T-helper 2 cell treated with Interferon-gamma antibody and Interleukin-4, amounts not matched to agents 5 μg/mL and 100 μg/mL, for 36 hours (primary cell): ENCODE data around the gene PPP1R15A.
"Not testable (repeated sequence)": the region's sequence is repeated elsewhere in the genome, so short reads cannot be mapped to it uniquely, and the experiment has no call there.

Experiments used
- DNase-seq: peaks from one replicate; pipeline ENCODE4 v3.0.0; 2021; ENCODE audit warnings: low spot score
- H3K27ac Mint-ChIP-seq: one replicate; pipeline ENCODE4 v1.8.0; 2021; ENCODE audit warnings: mild to moderate bottlenecking, mixed read lengths
- H3K27me3 Mint-ChIP-seq: one replicate; pipeline ENCODE4 v1.8.0; 2021; ENCODE audit warnings: low read depth, mixed read lengths
- H3K36me3 Mint-ChIP-seq: one replicate; pipeline ENCODE4 v1.8.0; 2021; ENCODE audit warnings: low read depth, mixed read lengths
- H3K4me1 Mint-ChIP-seq: one replicate; pipeline ENCODE4 v1.8.0; 2021; ENCODE audit warnings: low read depth, mixed read lengths
- H3K4me3 Mint-ChIP-seq: one replicate; pipeline ENCODE4 v1.8.0; 2022; ENCODE audit warnings: mild to moderate bottlenecking, moderate library complexity, mixed read lengths
- H3K9me3 Mint-ChIP-seq: one replicate; pipeline ENCODE4 v1.8.0; 2021; ENCODE audit warnings: mixed read lengths

Gene PPP1R15A

DNA sequence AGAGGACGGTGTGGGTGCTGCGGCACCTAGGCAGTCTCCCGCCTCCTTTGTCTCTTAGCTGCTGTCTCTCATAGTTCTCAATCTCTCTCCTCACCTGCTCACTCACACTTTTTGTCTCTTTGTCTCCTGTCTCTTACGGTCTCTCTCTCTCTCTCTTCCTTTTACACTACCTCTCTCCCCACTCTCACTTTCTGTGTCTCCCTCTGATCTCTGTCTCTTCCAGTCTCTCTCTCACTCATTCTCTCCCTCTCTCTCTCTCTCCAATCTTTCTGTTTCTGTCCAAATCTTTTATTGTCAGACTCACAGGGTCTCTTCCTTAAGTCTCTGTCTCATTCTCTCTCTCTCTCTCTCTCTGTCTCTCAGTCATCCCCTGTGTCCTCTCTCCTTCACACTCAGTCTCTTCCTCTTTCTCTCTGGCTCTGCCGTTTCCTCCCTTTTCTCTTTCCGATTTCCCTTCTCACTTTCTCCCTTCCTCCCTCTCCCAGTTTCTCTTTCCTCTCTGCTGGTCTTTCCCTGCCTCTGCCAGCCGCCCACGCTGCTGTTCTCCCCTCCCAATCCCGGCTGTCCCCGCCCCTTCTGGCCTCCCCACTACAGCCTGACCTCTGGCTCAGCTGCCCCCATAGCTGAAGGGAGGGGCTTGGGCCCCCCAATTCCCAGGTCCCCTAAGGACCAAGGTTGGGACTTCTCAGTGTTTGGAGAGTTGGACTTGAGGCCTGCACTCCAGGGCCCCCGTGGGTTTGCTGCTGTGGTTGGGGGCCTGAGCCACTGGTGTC is 3.9 kb upstream of the PPP1R15A start, which contains the start of gene PLEKHA4:
PLEKHA4 (minus strand) TSS at position 504 of the 773 bp plus-strand sequence. CDS start 997 bp downstream, outside the sequence.
- Mint-ChIP-seq H3K4me1 (peaks cover 14% of the 10 kb centered on the region), H3K36me3 (peaks cover 8% of the 10 kb centered on the region), H3K27me3 (peaks cover 5% of the 10 kb centered on the region), H3K9me3 (no peaks in the 10 kb centered on the region), H3K4me3 (no peak within 1 kb of the TSS), H3K27ac (no peak within 1 kb of the TSS)
- DNase-seq: no peak

DNA sequence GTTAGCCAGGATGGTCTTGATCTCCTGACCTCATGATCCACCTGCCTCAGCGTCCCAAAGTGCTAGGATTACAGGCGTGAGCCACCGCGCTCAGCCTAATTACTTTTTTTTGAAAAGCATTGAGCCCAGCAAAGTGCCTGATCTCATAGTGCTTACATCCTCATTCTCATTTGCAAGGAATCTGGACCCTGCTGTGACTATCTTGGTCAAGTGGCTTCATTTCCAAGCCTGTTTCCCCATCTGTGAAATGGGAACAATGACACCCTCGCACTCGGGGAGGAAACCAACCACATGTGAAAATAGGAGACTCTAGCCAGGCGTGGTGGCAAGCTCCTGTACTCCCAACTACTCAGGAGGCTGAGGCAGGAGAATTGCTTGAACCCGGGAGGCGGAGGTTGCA is 2.2 kb upstream of the PPP1R15A start:
- Mint-ChIP-seq H3K27me3 (peaks cover 5% of the 10 kb centered on the region), H3K27ac (no peak overlapping the region), H3K9me3 (no peaks in the 10 kb centered on the region), H3K4me3 (no peak overlapping the region), H3K4me1 (peaks cover 28% of the 10 kb centered on the region), H3K36me3 (peaks cover 25% of the 10 kb centered on the region)
- DNase-seq: no peak

DNA sequence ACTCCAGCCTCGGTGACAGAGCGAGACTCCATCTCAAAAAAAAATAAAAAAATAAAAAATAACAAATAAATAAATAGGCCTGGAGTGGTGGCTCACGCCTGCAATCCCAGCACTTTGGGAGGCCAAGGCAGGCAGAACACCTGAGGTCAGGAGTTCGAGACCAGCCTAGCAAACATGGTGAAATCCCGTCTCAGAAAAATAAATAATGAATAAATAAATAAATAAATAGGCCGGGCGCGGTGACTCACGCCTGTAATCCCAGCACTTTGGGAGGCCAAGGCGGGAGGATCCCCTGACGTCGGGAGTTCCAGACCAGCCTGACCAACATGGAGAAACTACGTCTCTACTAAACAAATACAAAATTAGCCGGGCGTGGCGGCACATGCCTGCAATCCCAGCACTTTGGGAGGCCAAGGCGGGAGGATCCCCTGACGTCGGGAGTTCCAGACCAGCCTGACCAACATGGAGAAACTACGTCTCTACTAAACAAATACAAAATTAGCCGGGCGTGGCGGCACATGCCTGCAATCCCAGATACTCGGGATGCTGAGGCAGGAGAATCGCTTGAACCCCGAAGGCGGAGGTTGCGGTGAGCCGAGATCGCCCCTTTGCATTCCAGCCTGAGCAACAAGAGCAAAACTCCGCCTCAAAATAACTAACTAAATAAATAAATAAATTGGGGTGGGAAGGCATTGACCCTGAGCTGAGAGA is 595 bp upstream of the PPP1R15A start:
- peak overlapping the region; percentile 100 for H3K27ac Mint-ChIP-seq
- H3K4me1 Mint-ChIP-seq: peaks cover 41% of the 10 kb centered on the region
- H3K4me3 Mint-ChIP-seq: peak overlapping the region; percentile 100
- H3K27me3 Mint-ChIP-seq, DNase-seq, H3K9me3 Mint-ChIP-seq: not testable (repeated sequence)
- H3K36me3 Mint-ChIP-seq: peaks cover 39% of the 10 kb centered on the region

DNA sequence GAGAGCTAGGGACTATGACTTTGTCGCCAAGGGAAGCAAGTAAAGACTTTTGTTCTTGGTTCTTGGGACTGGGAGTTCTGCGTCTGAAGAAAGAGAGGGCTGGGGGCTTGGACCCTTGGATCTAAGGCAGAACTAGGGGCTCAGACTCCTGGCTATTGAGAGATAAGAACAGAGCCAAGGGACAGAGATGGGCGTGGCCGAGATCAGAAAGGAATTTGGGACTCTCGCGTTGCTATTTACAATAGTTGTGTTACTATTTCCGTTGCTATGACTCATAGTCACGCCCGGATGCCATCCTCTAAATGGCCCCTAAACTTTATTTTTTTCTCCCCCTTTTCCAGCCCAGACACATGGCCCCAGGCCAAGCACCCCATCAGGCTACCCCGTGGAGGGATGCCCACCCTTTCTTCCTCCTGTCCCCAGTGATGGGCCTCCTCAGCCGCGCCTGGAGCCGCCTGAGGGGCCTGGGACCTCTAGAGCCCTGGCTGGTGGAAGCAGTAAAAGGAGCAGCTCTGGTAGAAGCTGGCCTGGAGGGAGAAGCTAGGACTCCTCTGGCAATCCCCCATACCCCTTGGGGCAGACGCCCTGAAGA is 759 bp downstream of the PPP1R15A start:
- Mint-ChIP-seq H3K9me3 (no peaks in the 10 kb centered on the region), H3K27ac (peak overlapping the region; percentile 100), H3K4me1 (peaks cover 43% of the 10 kb centered on the region), H3K36me3 (peaks cover 45% of the 10 kb centered on the region), H3K4me3 (peak overlapping the region; percentile 100), H3K27me3 (peaks cover 2% of the 10 kb centered on the region)
- peak; percentile 76 for DNase-seq

DNA sequence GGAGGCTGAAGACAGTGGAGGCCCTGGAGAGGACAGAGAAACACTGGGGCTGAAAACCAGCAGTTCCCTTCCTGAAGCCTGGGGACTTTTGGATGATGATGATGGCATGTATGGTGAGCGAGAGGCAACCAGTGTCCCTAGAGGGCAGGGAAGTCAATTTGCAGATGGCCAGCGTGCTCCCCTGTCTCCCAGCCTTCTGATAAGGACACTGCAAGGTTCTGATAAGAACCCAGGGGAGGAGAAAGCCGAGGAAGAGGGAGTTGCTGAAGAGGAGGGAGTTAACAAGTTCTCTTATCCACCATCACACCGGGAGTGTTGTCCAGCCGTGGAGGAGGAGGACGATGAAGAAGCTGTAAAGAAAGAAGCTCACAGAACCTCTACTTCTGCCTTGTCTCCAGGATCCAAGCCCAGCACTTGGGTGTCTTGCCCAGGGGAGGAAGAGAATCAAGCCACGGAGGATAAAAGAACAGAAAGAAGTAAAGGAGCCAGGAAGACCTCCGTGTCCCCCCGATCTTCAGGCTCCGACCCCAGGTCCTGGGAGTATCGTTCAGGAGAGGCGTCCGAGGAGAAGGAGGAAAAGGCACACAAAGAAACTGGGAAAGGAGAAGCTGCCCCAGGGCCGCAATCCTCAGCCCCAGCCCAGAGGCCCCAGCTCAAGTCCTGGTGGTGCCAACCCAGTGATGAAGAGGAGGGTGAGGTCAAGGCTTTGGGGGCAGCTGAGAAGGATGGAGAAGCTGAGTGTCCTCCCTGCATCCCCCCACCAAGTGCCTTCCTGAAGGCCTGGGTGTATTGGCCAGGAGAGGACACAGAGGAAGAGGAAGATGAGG is 1.5 kb downstream of the PPP1R15A start:
- H3K4me1 Mint-ChIP-seq: peaks cover 45% of the 10 kb centered on the region
- H3K36me3 Mint-ChIP-seq: peaks cover 51% of the 10 kb centered on the region
- H3K9me3 Mint-ChIP-seq: no peaks in the 10 kb centered on the region

DNA sequence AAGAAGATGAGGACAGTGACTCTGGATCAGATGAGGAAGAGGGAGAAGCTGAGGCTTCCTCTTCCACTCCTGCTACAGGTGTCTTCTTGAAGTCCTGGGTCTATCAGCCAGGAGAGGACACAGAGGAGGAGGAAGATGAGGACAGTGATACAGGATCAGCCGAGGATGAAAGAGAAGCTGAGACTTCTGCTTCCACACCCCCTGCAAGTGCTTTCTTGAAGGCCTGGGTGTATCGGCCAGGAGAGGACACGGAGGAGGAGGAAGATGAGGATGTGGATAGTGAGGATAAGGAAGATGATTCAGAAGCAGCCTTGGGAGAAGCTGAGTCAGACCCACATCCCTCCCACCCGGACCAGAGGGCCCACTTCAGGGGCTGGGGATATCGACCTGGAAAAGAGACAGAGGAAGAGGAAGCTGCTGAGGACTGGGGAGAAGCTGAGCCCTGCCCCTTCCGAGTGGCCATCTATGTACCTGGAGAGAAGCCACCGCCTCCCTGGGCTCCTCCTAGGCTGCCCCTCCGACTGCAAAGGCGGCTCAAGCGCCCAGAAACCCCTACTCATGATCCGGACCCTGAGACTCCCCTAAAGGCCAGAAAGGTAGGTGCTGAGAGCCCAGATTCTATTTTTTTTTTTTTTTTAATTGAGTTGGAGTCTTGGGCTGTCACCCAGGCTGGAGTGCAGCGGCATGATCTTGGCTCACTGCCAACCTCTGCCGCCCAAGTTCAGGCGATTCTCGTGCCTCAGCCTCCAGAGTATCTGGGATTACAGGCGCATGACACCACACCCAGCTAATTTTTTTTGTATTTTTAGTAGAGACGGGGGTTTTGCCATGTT is 2.3 kb downstream of the PPP1R15A start:
- Mint-ChIP-seq H3K4me3 (peak overlapping the region; percentile 100), H3K27me3 (no peaks in the 10 kb centered on the region), H3K9me3 (no peaks in the 10 kb centered on the region), H3K36me3 (peaks cover 53% of the 10 kb centered on the region), H3K4me1 (peaks cover 46% of the 10 kb centered on the region), H3K27ac (peak overlapping the region; percentile 100)
- peak; percentile 16 for DNase-seq

More for the DNA sequence above, 1.5 kb downstream of the PPP1R15A start:
- Mint-ChIP-seq H3K27ac (peak overlapping the region; percentile 100), H3K27me3 (no peaks in the 10 kb centered on the region), H3K4me3 (peak overlapping the region; percentile 100)
- peak; percentile 18 for DNase-seq

DNA sequence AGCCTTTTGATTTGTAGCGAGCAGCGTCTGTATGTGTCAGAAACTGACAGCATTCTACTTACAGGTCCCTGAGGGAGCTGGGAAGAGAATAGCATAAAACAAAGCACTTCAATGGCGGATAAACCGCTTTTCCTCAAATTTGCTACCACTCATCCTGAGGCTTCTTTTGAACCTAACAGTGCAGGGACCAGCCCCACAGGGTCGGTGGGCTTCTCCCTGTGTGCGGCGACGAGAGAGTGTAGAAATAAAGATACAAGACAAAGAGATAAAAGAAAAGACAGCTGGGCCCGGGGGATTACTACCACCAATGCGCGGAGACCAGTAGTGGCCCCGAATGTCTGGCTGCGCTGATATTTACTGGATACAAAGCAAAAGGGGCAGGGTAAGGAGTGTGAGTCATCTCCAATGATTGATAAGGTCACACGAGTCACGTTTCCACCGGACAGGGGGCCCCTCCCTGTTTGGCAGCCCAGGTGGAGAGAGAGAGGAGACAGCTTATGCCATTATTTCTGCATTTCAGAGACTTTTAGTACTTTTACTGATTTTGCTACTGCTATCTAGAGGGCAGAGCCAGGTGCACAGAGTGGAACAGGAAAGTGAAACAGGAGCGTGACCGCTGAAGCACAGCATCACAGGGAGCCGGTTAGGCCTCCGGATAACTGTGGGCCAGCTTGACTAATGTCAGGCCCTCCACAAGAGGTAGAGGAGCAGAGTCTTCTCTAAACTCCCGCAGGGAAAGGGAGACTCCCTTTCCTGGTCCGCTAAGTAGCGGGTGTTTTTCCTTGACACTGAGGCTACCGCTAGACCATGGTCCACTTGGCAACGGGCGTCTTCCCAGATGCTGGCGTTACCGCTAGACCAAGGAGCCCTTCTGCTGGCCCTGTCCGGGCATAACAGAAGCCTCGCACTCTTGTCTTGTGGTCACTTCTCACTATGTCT is 4.1 kb downstream of the PPP1R15A start:
- H3K27ac Mint-ChIP-seq: peak overlapping the region; percentile 100
- H3K4me3 Mint-ChIP-seq: peak overlapping the region; percentile 100
- not testable (repeated sequence) for H3K27me3 Mint-ChIP-seq, H3K9me3 Mint-ChIP-seq
- peak; percentile 49 for DNase-seq
- peaks cover 54% of the 10 kb centered on the region for H3K36me3 Mint-ChIP-seq
- peaks cover 46% of the 10 kb centered on the region for H3K4me1 Mint-ChIP-seq

DNA sequence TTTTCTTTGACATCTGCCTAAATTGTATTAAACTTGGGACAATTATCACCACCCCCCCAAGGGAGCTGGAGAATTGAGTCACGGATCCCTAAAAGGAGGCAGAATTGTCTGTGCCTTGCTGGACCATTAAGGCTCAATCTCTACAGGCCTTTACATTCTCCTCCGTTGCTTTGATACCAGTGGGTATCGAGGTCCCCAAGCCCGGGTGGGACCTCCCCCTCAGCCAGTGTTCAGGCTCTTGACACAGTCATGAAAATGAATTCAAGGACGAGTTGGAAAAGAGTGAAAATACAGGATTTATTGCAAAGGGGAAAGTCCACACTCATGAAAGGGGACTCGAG is 5.6 kb downstream of the PPP1R15A start:
- Mint-ChIP-seq H3K27me3 (no peaks in the 10 kb centered on the region), H3K4me1 (peaks cover 40% of the 10 kb centered on the region), H3K36me3 (peaks cover 50% of the 10 kb centered on the region), H3K27ac (peak overlapping the region; percentile 67), H3K9me3 (no peaks in the 10 kb centered on the region), H3K4me3 (no peak overlapping the region)
- DNase-seq: no peak

DNA sequence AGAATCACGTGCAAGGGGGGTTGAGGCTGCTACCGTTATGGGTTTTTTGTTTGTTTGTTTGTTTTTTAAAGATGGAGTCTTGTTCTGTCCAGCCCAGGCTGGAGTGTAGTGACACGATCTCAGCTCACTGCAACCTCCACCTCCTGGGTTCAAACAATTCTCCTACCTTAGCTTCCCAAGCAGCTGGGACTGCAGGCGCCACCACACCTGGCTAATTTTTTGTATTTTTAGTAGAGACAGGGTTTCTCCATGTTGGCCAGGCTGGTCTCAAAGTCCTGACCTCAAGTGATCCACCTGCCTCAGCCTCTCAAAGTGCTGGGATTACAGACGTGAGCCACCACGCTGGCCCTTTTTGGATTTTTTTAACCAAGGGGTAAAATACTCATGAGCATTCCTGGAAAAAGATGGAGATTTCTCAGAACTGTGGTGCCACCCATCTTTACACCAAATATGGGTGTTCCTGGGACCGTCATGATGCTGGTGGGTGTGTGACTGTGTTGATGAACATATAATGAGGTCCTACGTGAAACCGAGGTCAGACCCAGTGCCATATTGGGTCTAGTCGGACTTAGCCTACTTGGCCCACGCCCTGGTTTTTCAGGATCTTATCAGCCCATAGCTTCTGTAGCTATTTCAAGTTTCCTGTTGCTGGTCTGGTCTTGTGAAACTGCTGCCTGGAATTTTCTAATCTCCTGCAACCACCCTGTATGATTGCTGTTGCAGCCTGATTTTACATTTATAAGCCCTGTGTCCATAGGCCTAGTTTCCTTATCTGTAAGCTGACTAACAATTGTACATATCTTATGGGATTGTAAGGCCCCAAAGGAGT is 6.2 kb downstream of the PPP1R15A start:
- peaks cover 46% of the 10 kb centered on the region for H3K36me3 Mint-ChIP-seq

DNA sequence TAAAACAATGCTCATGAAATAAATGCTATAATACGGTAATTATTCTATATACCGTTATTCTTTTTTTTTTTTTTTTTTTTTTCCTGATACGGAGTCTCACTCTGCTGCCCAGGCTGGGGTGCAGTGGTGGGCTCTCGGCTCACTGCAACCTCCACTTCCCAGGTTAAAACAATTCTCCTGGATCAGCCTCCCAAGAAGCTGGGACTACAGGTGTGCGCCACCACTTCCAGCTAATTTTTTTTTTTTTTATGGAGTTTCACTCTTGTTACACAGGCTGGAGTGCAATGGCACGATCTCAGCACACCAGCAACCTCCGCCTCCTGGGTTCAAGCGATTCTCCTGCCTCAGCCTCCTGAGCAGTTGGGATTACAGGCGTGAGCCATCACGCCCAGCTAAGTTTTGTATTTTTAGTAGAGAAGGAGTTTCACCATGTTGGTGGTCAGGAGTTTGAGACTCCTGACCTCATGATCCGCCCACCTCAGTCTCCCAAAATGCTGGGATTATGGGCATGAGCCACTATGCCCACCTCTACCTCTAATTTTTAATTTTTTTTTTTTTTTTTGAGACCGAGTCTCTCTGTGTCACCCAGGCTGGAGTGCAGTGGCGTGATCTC is 6.9 kb downstream of the PPP1R15A start:
- H3K27ac Mint-ChIP-seq: peak overlapping the region; percentile 67
- H3K4me1 Mint-ChIP-seq: peaks cover 27% of the 10 kb centered on the region
- no peaks in the 10 kb centered on the region for H3K27me3 Mint-ChIP-seq
- H3K36me3 Mint-ChIP-seq: peaks cover 38% of the 10 kb centered on the region
- no peak for DNase-seq
- no peak overlapping the region for H3K4me3 Mint-ChIP-seq
- H3K9me3 Mint-ChIP-seq: no peaks in the 10 kb centered on the region

More for the DNA sequence above, 6.2 kb downstream of the PPP1R15A start:
- peak overlapping the region; percentile 67 for H3K27ac Mint-ChIP-seq
- H3K9me3 Mint-ChIP-seq: no peaks in the 10 kb centered on the region
- peak overlapping the region; percentile 36 for H3K4me3 Mint-ChIP-seq
- H3K4me1 Mint-ChIP-seq: peaks cover 35% of the 10 kb centered on the region
- no peak for DNase-seq
- H3K27me3 Mint-ChIP-seq: no peaks in the 10 kb centered on the region

DNA sequence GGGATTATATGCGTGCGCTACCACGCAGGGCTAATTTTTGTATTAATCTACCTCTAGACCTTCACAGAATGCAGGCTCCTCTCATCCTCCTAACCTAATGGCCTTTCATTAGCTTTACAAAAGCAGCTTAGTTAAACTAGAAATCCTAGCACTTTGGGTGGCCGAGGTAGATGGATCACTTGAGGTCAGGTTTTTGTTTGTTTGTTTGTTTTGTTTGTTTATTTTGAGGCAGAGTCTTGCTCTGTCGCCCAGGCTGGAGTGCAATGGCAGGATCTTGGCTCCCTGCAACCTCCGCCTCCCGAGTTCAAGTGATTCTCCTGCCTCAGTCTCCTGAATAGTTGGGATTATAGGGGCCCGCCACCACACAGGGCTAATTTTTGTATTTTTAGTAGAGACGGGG is 7.5 kb downstream of the PPP1R15A start:
- H3K4me3 Mint-ChIP-seq, H3K27me3 Mint-ChIP-seq, DNase-seq, H3K27ac Mint-ChIP-seq, H3K9me3 Mint-ChIP-seq: not testable (repeated sequence)
- Mint-ChIP-seq H3K4me1 (peaks cover 23% of the 10 kb centered on the region), H3K36me3 (peaks cover 33% of the 10 kb centered on the region)
